IPS DF 6.9 (cell line): ENCODE measurements around the gene SPTBN4.

ENCODE experiments used
- DNase-seq: peaks from one replicate; pipeline ENCODE4 v3.0.0-alpha.2; 2013; ENCODE audit warnings: low read depth, low spot score
- H3K27ac ChIP-seq: one replicate; pipeline ENCODE4 v1.5.1; 2013; ENCODE audit warnings: low read length, control low read depth
- H3K27me3 ChIP-seq: 2 replicates; pipeline ENCODE4 v1.6.1; 2013; ENCODE audit warnings: mild to moderate bottlenecking, low read length; ENCODE audit not compliant: control insufficient read depth, insufficient read depth
- H3K36me3 ChIP-seq: 2 replicates; pipeline ENCODE4 v1.6.1; 2013; ENCODE audit warnings: low read length; ENCODE audit not compliant: control insufficient read depth, insufficient read depth
- H3K4me1 ChIP-seq: 2 replicates; pipeline ENCODE4 v1.6.1; 2013; ENCODE audit warnings: low read length; ENCODE audit not compliant: control insufficient read depth, insufficient read depth
- H3K4me3 ChIP-seq: 2 replicates; pipeline ENCODE4 v1.5.1; 2013; ENCODE audit warnings: mild to moderate bottlenecking, low read length
- H3K9me3 ChIP-seq: 2 replicates; pipeline ENCODE4 v1.6.1; 2013; ENCODE audit warnings: low read length, inconsistent platforms; ENCODE audit not compliant: control insufficient read depth, insufficient read depth
- WGBS: extraction: QIAGEN DNeasy Blood & Tissue Kit; methylation state at CpG from one replicate; pipeline ENCODE4 v1.1.7; 2013; ENCODE audit warnings: mixed read lengths, missing lambda C conversion rate; ENCODE audit not compliant: insufficient read length, insufficient coverage; 5-methylcytosine and 5-hydroxymethylcytosine counted together

SPTBN4 gene

GRCh38 chr19:40442328-40443130, 24.3 kb upstream of the SPTBN4 start:
- H3K27me3 ChIP-seq = no peaks in the 10 kb centered on the region
- H3K27ac ChIP-seq = no peak overlapping the region
- H3K9me3 ChIP-seq = no peaks in the 10 kb centered on the region
- no peak for DNase-seq
- H3K36me3 ChIP-seq = peaks cover 9% of the 10 kb centered on the region
- WGBS = no CpG with 5 or more reads among the region's 22 CpGs
- peaks cover 2% of the 10 kb centered on the region; the same call in 1 of the 2 replicates for H3K4me1 ChIP-seq
- peak overlapping the region; percentile 33; the same call in 1 of the 2 replicates for H3K4me3 ChIP-seq

GRCh38 chr19:40443131-40443999, 23.4 kb upstream of the SPTBN4 start:
- no CpG with 5 or more reads among the region's 52 CpGs for WGBS
- Histone ChIP-seq H3K27ac (no peak overlapping the region), H3K27me3 (no peaks in the 10 kb centered on the region), H3K9me3 (no peaks in the 10 kb centered on the region), H3K4me3 (peak overlapping the region; percentile 92), H3K36me3 (peaks cover 9% of the 10 kb centered on the region), H3K4me1 (peaks cover 2% of the 10 kb centered on the region; the same call in 1 of the 2 replicates)
- DNase-seq = no peak

DNA sequence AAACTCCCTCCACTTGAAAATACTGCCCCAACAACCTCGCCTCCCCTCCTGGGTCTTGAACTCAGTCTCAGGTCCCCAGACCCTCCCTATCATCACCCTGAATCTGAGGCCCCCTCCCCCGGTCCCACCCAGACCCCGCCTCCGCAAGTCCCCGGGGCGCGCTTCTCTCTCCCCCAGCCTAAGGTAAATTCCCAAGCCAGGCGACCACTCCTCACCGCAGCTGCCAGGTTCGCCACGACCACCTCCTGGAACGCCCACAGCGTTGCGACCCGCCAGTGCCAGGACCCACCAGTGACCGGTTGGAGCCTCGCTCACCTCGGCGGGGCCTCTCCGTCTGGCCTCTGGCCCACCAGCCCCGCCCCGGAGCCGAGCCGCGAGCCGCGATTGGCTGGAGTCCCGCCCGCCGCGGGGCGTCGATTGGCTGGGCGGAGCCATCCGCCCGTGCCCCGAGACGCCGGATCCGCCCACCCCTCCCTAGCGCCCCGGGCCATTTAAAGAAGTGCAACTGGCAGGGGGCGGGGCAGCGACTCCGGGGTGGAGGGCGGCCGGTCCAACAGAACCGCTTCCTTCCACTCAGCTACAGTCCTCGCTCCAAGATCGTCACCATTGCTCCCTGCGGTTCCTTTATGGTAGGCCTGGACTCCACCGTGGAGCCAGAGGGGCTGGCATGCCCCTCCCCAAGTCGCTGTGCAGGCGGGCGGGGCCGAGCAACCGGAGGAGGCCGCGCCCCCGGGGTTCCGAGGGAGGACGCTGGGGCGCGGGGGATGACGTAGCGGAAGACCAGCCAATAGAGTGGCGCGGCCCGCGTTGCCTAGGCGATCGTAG, 22.6 kb upstream of the SPTBN4 start, which contains the start of gene SERTAD3:
Gene SERTAD3, minus strand, starts transcription at position 336 of the 825 bp plus-strand sequence. CDS start 2,255 bp downstream, outside the sequence.
- no peak for DNase-seq
- Histone ChIP-seq H3K4me3 (peak within 1 kb of the TSS; percentile 92), H3K9me3 (no peaks in the 10 kb centered on the region), H3K36me3 (peaks cover 9% of the 10 kb centered on the region), H3K27ac (no peak within 1 kb of the TSS), H3K27me3 (no peaks in the 10 kb centered on the region), H3K4me1 (peaks cover 2% of the 10 kb centered on the region; the same call in 1 of the 2 replicates)
- no CpG with 5 or more reads among the region's 72 CpGs for WGBS

GRCh38 chr19:40444825-40445312, 21.9 kb upstream of the SPTBN4 start:
- H3K36me3 ChIP-seq = peaks cover 9% of the 10 kb centered on the region
- peaks cover 2% of the 10 kb centered on the region; the same call in 1 of the 2 replicates for H3K4me1 ChIP-seq
- H3K27me3 ChIP-seq = no peaks in the 10 kb centered on the region
- WGBS = no CpG with 5 or more reads among the region's 18 CpGs
- peak overlapping the region; percentile 32; the same call in 1 of the 2 replicates for H3K4me3 ChIP-seq
- DNase-seq = no peak
- H3K9me3 ChIP-seq = no peaks in the 10 kb centered on the region
- no peak overlapping the region for H3K27ac ChIP-seq

DNA sequence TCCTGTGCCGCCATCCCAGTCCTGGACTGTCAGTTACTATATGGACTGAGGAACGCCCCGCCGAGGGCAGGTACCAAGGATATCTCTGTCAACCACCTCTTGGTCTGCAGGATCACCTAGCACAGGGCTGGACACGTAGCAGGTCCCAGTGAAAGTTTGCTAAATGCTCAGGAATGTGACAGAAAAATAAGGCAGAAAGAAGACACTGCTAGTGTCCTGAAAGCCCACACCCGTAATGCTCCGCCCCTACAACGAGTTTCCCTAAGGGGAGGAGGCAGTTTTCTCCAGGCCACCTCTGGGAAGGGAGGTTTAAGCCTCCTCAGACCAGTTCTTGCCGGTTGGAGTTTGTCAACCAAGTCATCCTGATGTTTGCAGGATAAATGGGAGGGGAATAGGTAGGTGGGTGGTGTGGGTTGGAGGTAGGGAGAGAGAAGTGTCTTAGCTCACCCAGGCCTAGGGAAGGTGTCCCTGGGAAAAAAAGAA, 21.0 kb upstream of the SPTBN4 start:
- no CpG with 5 or more reads among the region's 9 CpGs for WGBS
- H3K27ac ChIP-seq = no peak overlapping the region

DNA sequence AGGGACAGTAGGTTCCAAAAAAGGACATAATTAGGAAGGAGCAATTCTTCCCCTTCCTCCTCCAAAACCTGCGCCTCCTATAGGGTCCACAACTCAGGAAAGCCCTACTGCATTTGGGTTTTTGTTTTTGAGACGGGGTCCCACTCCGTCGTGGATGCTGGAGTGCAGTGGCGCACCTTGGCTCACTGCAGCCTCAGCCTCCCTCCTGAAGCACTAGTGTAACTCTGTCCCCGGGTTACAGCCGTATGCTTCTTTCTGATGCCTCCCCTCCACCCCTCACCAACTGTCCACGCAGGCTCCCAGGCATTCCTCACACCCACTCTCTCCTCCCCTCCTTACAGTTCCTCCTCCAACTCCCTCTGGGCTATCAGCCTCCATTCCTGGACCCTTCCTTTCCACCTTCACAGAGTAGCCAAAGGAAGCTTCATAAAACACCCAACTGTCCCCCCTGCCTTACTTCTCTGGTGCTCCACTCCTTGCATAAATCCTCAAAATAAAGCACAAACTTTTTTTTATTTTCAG, 20.5 kb upstream of the SPTBN4 start:
- H3K27ac ChIP-seq = no peak overlapping the region
- no peak overlapping the region for H3K4me3 ChIP-seq
- peaks cover 2% of the 10 kb centered on the region; the same call in 1 of the 2 replicates for H3K4me1 ChIP-seq
- no CpG with 5 or more reads among the region's 8 CpGs for WGBS
- DNase-seq = no peak
- H3K27me3 ChIP-seq = no peaks in the 10 kb centered on the region
- no peaks in the 10 kb centered on the region for H3K9me3 ChIP-seq
- H3K36me3 ChIP-seq = peaks cover 6% of the 10 kb centered on the region

More for the DNA sequence above, 21.0 kb upstream of the SPTBN4 start:
- Histone ChIP-seq H3K4me3 (no peak overlapping the region), H3K4me1 (peaks cover 2% of the 10 kb centered on the region; the same call in 1 of the 2 replicates), H3K27me3 (no peaks in the 10 kb centered on the region), H3K36me3 (peaks cover 9% of the 10 kb centered on the region), H3K9me3 (no peaks in the 10 kb centered on the region)
- DNase-seq = no peak

- no CpG with 5 or more reads among the region's 4 CpGs for WGBS
- Histone ChIP-seq H3K4me1 (peaks cover 2% of the 10 kb centered on the region; the same call in 1 of the 2 replicates), H3K36me3 (no peaks in the 10 kb centered on the region), H3K27ac (no peak overlapping the region), H3K27me3 (no peaks in the 10 kb centered on the region), H3K9me3 (no peaks in the 10 kb centered on the region), H3K4me3 (no peak overlapping the region)
- no peak for DNase-seq
Measured at GRCh38 chr19:40449506-40449905, 17.3 kb upstream of the SPTBN4 start.

GRCh38 chr19:40450664-40451063, 16.1 kb upstream of the SPTBN4 start:
- Histone ChIP-seq H3K27ac (no peak overlapping the region), H3K36me3 (no peaks in the 10 kb centered on the region), H3K4me1 (peaks cover 1% of the 10 kb centered on the region; the same call in 1 of the 2 replicates), H3K4me3 (no peak overlapping the region), H3K9me3 (no peaks in the 10 kb centered on the region), H3K27me3 (no peaks in the 10 kb centered on the region)
- DNase-seq = no peak
- WGBS = no CpG with 5 or more reads among the region's 4 CpGs

DNA sequence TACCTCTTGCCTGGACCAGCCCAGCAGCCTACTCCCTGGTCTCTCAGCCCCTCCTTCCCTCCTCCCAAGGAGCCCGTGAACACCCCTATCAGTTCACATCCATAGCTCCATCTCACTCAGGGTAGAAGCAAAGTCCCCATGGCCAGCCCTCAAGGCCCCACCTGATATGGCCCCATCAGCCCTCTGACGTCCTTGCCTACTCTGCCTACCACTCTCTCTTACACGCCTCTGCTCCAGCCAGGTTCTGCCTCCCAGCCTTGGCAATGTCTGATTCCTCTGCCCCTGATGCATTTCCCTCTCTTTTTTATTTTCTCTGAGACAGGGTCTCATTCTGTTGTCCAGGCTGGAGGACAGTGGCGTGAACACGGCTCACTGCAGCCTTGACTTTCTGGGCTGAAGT, 14.8 kb upstream of the SPTBN4 start:
- H3K27ac ChIP-seq = no peak overlapping the region
- no peak for DNase-seq
- H3K9me3 ChIP-seq = no peaks in the 10 kb centered on the region
- no peaks in the 10 kb centered on the region for H3K36me3 ChIP-seq
- H3K4me1 ChIP-seq = no peaks in the 10 kb centered on the region
- no CpG with 5 or more reads among the region's 5 CpGs for WGBS
- no peaks in the 10 kb centered on the region for H3K27me3 ChIP-seq
- no peak overlapping the region for H3K4me3 ChIP-seq
